ENCODE data around the gene ELL2. TPM values are rescaled to one million over a fixed set of nuclear protein-coding genes. Genes with fewer than 3 reads are reported as not detected.
A peak's percentile ranks its signal among the peaks of the same experiment; 100 is the strongest.

ELL2 gene
- total RNA-seq, 2 experiments from 2014 or later: 11.6 to 15.0 TPM

DNA sequence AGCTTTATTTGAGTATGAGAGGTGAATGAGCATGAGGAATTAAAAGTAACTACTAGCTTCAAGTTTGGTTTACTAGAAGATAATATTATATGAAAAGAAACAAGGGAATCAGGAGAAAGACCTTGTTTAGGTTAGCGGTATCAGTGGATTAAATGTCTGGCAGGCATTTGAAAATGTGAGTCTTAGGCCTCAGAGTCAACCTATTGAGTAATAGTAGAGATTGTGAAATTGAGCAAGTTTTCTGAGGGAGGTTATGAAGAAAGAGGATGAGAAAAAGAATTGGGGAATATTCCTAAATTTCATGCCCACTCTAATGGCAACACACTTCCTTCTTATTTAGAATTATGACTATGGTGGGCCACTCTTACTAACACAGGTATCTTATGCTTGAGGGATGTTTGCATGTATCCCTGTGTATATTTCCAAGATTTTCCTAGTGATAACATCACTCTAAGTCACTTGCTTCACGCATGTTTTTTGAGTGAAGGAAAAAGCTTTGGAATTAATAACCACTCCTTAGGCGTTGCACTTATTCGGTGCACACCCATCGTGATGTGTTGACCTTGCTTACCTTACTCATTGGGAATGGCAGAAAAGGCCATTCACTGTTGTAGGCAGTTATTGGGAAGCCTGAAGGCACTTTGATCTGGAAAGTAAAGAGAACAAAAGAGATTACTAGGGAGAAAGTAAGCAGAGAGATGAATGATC is 8.2 kb upstream of the ELL2 start:
- H3K4me3 Mint-ChIP-seq: no peak overlapping the region
- DNase-seq (no peak), ATAC-seq (ENCODE audit: low read depth) (no peak)
- H3K36me3 Mint-ChIP-seq: no peaks in the 10 kb centered on the region
- no peaks in the 10 kb centered on the region for H3K9me3 Mint-ChIP-seq
- H3K27ac Mint-ChIP-seq: no peak overlapping the region
- H3K4me1 Mint-ChIP-seq: peaks cover 4% of the 10 kb centered on the region
- POLR2A ChIA-PET: no interaction called here
- peaks cover 2% of the 10 kb centered on the region for H3K27me3 Mint-ChIP-seq

DNA sequence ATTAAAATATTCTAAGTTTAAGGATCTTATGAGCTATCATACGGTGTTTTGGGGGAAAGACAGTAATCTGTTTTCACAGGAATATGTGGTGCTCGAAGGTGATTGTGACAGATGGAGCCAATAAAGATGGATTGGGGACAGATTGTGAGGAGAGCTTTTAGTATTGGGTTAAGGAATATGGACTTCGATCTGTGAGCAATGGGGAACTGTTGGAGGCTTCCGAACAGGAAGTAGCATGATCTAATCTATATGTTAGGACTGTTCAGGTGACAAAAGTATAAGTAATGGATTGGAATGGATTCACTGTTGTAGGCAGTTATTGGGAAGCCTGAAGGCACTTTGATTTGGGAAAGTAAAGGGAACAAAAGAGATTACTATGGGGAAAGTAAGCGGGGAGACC is 7.4 kb upstream of the ELL2 start:
- Mint-ChIP-seq H3K36me3 (no peaks in the 10 kb centered on the region), H3K4me1 (peaks cover 3% of the 10 kb centered on the region), H3K27ac (no peak overlapping the region), H3K27me3 (peaks cover 2% of the 10 kb centered on the region), H3K4me3 (no peak overlapping the region), H3K9me3 (no peaks in the 10 kb centered on the region)
- no peak for DNase-seq
- POLR2A ChIA-PET: no interaction called here
- ATAC-seq (ENCODE audit: low read depth): no peak

DNA sequence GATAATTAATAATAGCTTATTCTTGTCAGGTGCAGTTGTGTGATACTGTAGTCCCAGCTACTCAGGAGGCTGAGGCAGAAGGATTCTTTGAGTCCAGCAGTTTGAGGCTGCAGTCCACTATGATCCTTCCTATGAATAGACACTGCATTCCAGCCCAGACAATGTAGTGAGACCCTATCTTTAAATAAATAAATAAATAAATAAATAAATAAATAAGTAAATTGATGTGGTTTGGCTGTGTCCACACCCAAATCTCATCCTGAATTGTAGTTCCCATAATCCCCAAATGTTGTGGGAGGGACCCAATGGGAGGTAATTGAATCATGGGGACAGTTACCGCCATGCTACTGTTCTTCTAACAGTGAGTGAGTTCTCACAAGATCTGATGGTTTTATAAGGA is 5.6 kb upstream of the ELL2 start:
- Mint-ChIP-seq H3K27ac (no peak overlapping the region), H3K4me1 (peaks cover 5% of the 10 kb centered on the region), H3K36me3 (no peaks in the 10 kb centered on the region), H3K27me3 (peaks cover 2% of the 10 kb centered on the region), H3K4me3 (no peak overlapping the region), H3K9me3 (no peaks in the 10 kb centered on the region)
- no peak for ATAC-seq (ENCODE audit: low read depth)
- DNase-seq: no peak
- POLR2A ChIA-PET: no interaction called here

DNA sequence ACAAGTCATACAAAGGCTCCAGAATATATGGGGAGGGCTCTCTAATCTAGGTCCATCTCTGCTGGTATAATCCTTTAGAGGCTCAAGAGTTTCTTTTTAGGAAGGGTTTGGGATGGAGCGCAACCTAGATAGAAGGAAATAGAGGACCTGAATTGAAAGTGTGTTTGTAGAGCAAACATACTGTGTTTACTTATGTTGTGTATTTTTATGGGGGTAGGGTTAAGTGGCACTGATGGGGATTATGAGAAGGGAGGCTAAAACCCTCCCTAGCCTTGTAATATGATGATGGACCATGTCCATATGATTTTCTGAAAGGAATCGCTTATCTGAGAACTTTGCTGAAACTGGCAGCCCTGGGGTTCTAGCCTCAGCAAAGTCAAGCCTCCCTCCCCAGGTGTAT is 4.4 kb upstream of the ELL2 start:
- DNase-seq (no peak), ATAC-seq (ENCODE audit: low read depth) (no peak)
- Mint-ChIP-seq H3K27me3 (peaks cover 2% of the 10 kb centered on the region), H3K4me1 (peaks cover 9% of the 10 kb centered on the region), H3K36me3 (no peaks in the 10 kb centered on the region), H3K4me3 (no peak overlapping the region), H3K9me3 (no peaks in the 10 kb centered on the region), H3K27ac (no peak overlapping the region)
- POLR2A ChIA-PET: no interaction called here

DNA sequence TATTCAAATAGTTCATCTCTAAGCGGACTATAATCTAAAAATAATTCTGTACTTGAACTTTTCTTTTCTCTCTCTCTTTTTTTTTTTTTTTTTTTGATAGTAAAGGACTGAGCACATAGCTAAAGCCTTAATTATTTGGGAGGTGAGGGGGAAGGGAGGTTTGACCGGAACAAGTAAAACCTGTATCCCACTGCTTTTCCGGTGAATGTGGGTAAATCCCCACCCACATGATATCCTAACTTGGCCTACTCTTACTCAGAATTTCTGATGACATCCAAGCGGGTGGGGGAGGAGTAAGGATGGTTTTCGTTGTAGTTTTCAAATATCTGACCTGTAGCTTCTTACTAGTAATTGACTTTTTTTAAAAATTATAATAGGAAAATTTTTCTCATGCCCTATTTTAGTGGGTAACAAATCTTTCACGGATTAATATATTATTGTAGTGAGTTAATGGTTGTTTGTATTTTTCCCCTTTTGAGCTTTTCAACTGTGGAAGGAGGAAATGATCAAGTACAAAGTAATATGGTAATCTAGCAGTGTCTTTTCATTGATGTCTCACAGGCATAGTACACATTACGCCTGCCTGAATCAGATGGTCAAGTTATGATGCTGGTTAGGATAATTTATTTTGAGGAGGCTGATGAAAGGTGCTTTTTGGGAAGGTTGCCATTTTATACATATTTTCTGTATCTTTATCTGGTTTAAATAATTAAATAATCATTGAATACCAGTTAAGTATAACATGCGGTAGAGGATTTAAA is 2.2 kb upstream of the ELL2 start:
- Mint-ChIP-seq H3K27ac (no peak overlapping the region), H3K4me1 (peaks cover 30% of the 10 kb centered on the region), H3K4me3 (no peak overlapping the region), H3K27me3 (peaks cover 2% of the 10 kb centered on the region), H3K9me3 (no peaks in the 10 kb centered on the region), H3K36me3 (peaks cover 2% of the 10 kb centered on the region)
- DNase-seq (no peak), ATAC-seq (ENCODE audit: low read depth) (no peak)
- POLR2A ChIA-PET: no interaction called here

DNA sequence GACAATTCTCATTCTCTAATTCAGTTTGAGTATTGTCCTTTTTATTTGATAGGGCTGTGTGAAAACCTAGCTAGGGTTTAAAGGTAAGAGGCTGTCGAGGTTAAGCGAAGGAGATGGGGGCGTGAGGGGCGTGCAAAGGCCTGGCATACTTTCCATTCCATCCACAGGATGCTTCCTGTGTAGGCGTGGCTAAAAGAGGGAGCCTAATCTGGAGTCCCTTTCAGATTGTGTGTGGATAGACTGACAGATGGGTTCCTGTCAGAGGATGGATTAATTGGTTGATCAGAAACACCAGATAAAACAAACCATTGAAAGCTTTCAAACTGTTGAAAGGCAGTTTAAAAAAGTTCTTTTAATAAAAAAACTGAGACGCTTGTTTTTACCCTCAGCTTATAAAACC is 1.1 kb upstream of the ELL2 start:
- Mint-ChIP-seq H3K36me3 (peaks cover 2% of the 10 kb centered on the region), H3K27me3 (peaks cover under 1% of the 10 kb centered on the region), H3K9me3 (no peaks in the 10 kb centered on the region), H3K4me3 (peak overlapping the region; percentile 96), H3K4me1 (peaks cover 31% of the 10 kb centered on the region), H3K27ac (no peak overlapping the region)
- no peak for DNase-seq
- POLR2A ChIA-PET: no interaction called here
- no peak for ATAC-seq (ENCODE audit: low read depth)

DNA sequence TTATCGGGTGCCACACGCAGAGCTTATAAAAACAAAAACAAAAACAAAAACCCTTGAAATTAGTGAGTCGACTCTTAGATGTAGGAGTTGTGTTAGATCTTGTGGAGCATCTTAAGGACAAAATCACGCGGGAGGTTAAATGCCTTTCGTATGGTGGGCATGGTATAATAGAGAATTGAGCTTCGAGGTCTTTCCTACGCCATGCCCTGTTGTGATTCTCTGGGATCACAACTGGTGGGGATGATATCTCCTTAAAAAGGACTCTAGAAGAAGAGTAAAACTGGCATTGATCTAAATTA is 773 bp upstream of the ELL2 start:
- H3K4me1 Mint-ChIP-seq: peaks cover 31% of the 10 kb centered on the region
- DNase-seq (no peak), ATAC-seq (ENCODE audit: low read depth) (no peak)
- POLR2A ChIA-PET: interaction anchor here (1.5 kb wide), 1 partner anchor 93 kb away, joined by 5 read pairs; no protein-coding TSS in a partner anchor
- no peaks in the 10 kb centered on the region for H3K27me3 Mint-ChIP-seq
- no peaks in the 10 kb centered on the region for H3K9me3 Mint-ChIP-seq
- peak overlapping the region; percentile 97 for H3K27ac Mint-ChIP-seq
- peaks cover 2% of the 10 kb centered on the region for H3K36me3 Mint-ChIP-seq
- H3K4me3 Mint-ChIP-seq: peak overlapping the region; percentile 96

DNA sequence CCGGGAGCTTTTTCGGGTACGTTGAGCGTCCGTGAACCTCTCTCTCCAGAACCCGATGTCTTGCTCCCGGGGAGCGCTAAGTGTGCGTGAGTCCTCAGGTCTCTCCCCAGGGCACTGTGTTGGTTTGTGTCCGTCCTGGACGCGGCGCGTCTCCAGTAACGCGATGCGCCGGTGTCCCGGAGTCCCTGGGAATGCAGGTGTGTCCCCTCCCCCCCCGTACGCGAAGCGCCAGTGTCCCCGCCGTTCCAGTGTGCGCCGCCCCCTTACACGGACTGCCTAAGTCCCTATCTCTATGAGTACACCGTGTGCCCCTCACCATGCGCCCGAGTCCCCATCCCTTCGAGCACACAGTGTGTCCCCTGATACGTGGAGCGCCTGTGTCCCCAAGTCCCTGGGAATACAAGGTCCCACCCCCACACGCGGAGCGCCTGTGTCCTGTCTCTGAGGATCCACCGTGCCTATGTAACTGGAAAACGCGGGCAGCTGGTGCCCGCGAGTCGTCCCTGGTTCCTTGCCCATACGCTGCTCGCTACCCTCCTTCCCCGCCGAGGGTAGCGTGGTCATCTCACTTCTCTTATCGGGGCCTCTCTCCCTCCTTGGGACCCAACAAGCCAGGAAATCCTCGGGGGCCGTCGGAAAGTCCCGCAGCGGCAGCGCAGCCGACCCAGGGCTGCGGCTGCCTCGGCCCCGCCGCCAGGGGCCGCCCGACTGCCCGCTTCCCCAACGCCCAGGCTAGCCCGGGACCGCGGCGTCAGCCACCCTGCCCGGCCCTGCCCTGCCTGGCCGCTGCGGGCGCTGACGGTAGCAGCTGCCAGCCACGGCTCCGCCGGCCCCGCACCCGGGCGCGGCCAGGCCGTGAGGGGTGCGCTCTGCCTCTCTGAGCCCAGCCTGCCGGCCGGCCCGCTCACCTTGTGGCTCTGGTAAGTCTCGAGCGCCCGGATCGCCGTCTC is 709 bp downstream of the ELL2 start:
- ATAC-seq (ENCODE audit: low read depth) (peak; percentile 70), DNase-seq (peak; percentile 85)
- peaks cover 2% of the 10 kb centered on the region for H3K36me3 Mint-ChIP-seq
- no peaks in the 10 kb centered on the region for H3K9me3 Mint-ChIP-seq
- POLR2A ChIA-PET: interaction anchor here (0.7 to 1.5 kb wide), 3 partner anchors 91 to 701 kb away, joined by 3 to 5 read pairs (median 3); partner anchors contain the start of genes ARSK, CAST and SKIC3
- H3K27ac Mint-ChIP-seq: peak overlapping the region; percentile 97
- H3K27me3 Mint-ChIP-seq: no peaks in the 10 kb centered on the region
- H3K4me1 Mint-ChIP-seq: peaks cover 34% of the 10 kb centered on the region
- H3K4me3 Mint-ChIP-seq: peak overlapping the region; percentile 96

DNA sequence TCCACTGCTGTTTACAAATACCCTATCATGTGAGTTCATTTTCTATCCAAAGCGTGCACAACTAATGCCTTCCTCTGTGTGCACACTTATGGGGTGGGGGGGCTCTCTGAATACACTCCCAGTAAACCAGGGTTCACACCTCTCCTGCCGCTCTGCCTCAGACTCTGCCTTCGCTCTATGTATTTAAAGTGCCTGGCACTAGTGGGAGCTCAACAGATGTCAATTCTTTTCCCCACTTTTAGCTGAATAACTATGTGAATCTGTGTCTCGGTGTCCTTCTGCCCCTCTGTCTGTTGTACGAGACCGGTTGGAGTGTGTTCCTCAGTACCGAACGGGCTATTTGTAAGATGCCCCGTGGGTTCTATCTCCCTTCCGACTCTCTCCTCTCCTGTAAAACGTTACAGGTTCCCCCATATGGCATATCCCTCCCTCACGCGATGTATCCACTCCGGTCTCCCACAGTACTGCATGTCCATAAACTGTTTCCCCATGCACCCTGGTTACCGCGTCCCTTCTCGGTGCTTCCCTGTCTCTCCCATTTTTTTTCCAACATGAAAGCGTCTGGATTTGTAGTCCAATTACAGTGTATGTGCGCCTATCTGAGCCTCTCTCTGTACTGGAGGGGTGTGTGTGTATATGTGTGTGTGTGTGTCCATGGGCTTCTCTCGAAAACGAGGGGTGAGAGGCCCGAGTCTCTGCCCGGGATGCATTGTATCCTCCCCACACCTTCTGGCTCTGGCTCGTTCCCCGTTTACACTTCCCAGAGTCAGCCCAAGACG is 1.6 kb downstream of the ELL2 start:
- Mint-ChIP-seq H3K4me1 (peaks cover 34% of the 10 kb centered on the region), H3K9me3 (no peaks in the 10 kb centered on the region), H3K27me3 (no peaks in the 10 kb centered on the region), H3K27ac (no peak overlapping the region), H3K36me3 (peaks cover 2% of the 10 kb centered on the region), H3K4me3 (peak overlapping the region; percentile 94)
- no peak for ATAC-seq (ENCODE audit: low read depth)
- POLR2A ChIA-PET: interaction anchor here (1.1 kb wide), 1 partner anchor 702 kb away, joined by 3 read pairs; the partner anchor contains the start of gene CAST
- no peak for DNase-seq

DNA sequence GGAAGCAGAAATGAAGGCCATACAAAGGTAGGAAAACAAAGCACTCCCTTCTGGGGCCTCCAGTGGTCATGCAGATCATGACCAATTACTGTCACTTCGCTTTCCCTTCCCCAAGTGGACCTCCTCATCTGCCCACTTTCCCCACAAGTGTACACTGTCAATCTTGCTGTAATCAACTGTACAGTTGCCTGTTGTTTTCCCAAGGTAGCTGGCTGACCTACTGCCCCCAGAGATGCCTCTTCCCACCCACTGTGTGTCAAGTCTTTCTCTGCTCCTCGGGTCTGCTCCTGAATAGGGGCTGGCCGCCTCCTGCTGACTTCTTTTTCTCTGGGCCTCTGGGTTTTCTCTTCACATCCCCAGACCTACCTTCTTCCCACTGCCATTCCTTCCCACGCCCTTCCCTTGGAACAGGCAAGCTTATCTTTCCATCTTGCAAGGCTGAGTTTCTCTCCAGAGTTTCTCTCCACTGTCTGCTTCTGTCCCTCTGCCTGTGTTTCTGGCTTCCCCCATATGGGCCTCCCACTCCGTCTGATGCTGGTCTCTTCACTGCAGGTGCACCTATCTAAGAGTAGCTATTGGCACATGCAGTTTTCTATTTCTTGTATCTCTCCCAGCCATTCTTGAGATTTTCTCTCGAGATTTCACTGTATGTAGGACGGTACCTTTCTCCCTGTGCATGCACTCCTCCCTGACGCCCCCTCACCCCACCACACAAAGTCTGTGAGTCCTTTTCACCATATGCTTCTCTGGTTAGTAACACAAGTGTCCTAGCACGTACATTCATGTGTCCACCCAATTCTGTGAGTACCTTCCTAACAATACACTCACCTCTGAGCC is 2.4 kb downstream of the ELL2 start:
- POLR2A ChIA-PET: no interaction called here
- Mint-ChIP-seq H3K9me3 (no peaks in the 10 kb centered on the region), H3K27me3 (no peaks in the 10 kb centered on the region), H3K4me3 (no peak overlapping the region), H3K27ac (no peak overlapping the region), H3K36me3 (peaks cover 2% of the 10 kb centered on the region), H3K4me1 (peaks cover 34% of the 10 kb centered on the region)
- no peak for DNase-seq
- no peak for ATAC-seq (ENCODE audit: low read depth)

DNA sequence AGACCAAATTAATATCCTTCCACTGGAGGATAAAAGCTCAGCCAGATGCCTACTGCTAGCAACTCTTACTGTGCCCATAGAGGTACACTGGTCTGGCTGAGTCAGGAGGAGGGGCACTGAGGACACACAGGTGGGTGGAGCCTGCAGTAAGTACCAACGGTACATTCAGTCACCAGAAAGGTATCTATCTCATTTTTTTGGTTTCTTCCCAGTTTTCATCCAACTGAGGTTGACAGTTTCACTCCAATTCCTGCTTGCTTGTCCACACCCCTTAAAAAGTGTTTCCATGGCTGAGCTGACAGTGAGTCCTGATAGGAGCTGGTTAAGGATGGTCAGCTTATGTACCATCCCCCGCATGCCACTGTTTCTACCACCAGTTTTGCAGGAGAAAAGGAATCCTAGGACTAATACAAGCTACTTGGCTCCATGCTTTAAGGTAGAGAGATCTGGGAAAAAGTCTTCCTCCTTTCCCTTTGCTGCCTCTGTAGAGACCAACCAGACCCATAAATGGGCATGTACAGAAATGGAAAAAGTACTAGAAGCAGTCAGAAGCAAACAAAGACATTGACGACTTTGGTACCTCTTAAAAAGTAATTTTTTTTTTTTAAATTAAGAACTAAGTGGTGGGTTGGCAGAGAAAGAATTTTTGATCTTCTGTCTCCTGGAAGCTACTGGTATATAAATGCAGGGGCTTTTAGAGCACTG is 3.2 kb downstream of the ELL2 start:
- no peaks in the 10 kb centered on the region for H3K27me3 Mint-ChIP-seq
- H3K36me3 Mint-ChIP-seq: peaks cover 2% of the 10 kb centered on the region
- ATAC-seq (ENCODE audit: low read depth) (no peak), DNase-seq (no peak)
- H3K4me1 Mint-ChIP-seq: peaks cover 34% of the 10 kb centered on the region
- no peak overlapping the region for H3K27ac Mint-ChIP-seq
- POLR2A ChIA-PET: no interaction called here
- H3K9me3 Mint-ChIP-seq: no peaks in the 10 kb centered on the region
- no peak overlapping the region for H3K4me3 Mint-ChIP-seq
